Activated effector memory CD4-positive, alpha-beta T cell treated with anti-CD3 and anti-CD28 coated beads, Interleukin-2, amount 50 U/mL, for 16 hours (primary cell): ENCODE data around the gene PJVK.
A peak's percentile ranks its signal among the peaks of the same experiment; 100 is the strongest.
"Not testable (repeated sequence)": the region's sequence is repeated elsewhere in the genome, so short reads cannot be mapped to it uniquely, and the experiment has no call there.

Source experiments
- DNase-seq: peaks from one replicate; pipeline ENCODE4 v3.0.0-alpha.2; 2020

The PJVK gene

GRCh38 chr2:178450774-178451525, at the start of gene PJVK, which contains the start of gene PRKRA:
PJVK (plus strand) TSS chr2:178451378; CDS start chr2:178453410, 2,032 bp downstream.
PRKRA (minus strand) TSS chr2:178451175; CDS start chr2:178451030, 145 bp downstream.
- DNase-seq: peak; percentile 98

- no peak for DNase-seq
Measured at GRCh38 chr2:178401994-178402437, 49.2 kb upstream of the PJVK start.

GRCh38 chr2:178403671-178404306, 47.4 kb upstream of the PJVK start:
- no peak for DNase-seq

GRCh38 chr2:178404368-178404767, 46.8 kb upstream of the PJVK start:
- DNase-seq: no peak

- DNase-seq: no peak
Measured at GRCh38 chr2:178409261-178409660, 41.9 kb upstream of the PJVK start.

GRCh38 chr2:178412047-178412446, 39.1 kb upstream of the PJVK start:
- DNase-seq: no peak

GRCh38 chr2:178412453-178412852, 38.7 kb upstream of the PJVK start:
- not testable (repeated sequence) for DNase-seq

GRCh38 chr2:178413472-178414265, 37.5 kb upstream of the PJVK start:
- DNase-seq: peak; percentile 90

- peak; percentile 91 for DNase-seq
Measured at GRCh38 chr2:178414266-178415247, 36.6 kb upstream of the PJVK start.

- DNase-seq: no peak
Measured at GRCh38 chr2:178415979-178416378, 35.2 kb upstream of the PJVK start.

GRCh38 chr2:178417916-178418315, 33.3 kb upstream of the PJVK start:
- no peak for DNase-seq

GRCh38 chr2:178418426-178418825, 32.8 kb upstream of the PJVK start:
- no peak for DNase-seq

GRCh38 chr2:178419123-178419522, 32.1 kb upstream of the PJVK start:
- DNase-seq: no peak

GRCh38 chr2:178420463-178420999, 30.6 kb upstream of the PJVK start:
- DNase-seq: no peak

- no peak for DNase-seq
Measured at GRCh38 chr2:178422097-178422496, 29.1 kb upstream of the PJVK start.

GRCh38 chr2:178423746-178424145, 27.4 kb upstream of the PJVK start:
- not testable (repeated sequence) for DNase-seq

GRCh38 chr2:178425255-178425827, 25.8 kb upstream of the PJVK start:
- DNase-seq: no peak

GRCh38 chr2:178426388-178426787, 24.8 kb upstream of the PJVK start:
- DNase-seq: no peak

- DNase-seq: no peak
Measured at GRCh38 chr2:178427458-178427857, 23.7 kb upstream of the PJVK start.

GRCh38 chr2:178428396-178428806, 22.8 kb upstream of the PJVK start:
- no peak for DNase-seq

- no peak for DNase-seq
Measured at GRCh38 chr2:178429336-178429735, 21.8 kb upstream of the PJVK start.

- no peak for DNase-seq
Measured at GRCh38 chr2:178436662-178437061, 14.5 kb upstream of the PJVK start.
